Astrocyte of the spinal cord (primary cell): ENCODE results near the gene SIPA1L3.
A peak's percentile ranks its signal among the peaks of the same experiment; 100 is the strongest.

Experiments
- DNase-seq: peaks from one replicate; pipeline ENCODE4 v3.0.0; 2011; ENCODE audit warnings: low read depth, low spot score
- H3K4me3 ChIP-seq: 2 replicates; pipeline ENCODE4 v1.5.1; 2011; ENCODE audit warnings: low read depth, mild to moderate bottlenecking, low read length, moderate library complexity
- CTCF ChIP-seq: IDR thresholded peaks from 2 replicates; pipeline ENCODE4 v1.5.1; 2012; ENCODE audit warnings: low read depth, mild to moderate bottlenecking, low read length, inconsistent platforms
- in situ Hi-C: cut with HindIII; loops from 2 replicates; pipeline ENCODE4 v1.10.0; 2017; ENCODE audit warnings: low sequenced_read_pairs

Gene SIPA1L3

GRCh38 chr19:38209152-38209551 lies 302.1 kb downstream of the SIPA1L3 start:
- TF ChIP-seq CTCF: no peak
- H3K4me3 ChIP-seq: no peak overlapping the region
- in situ Hi-C loops: no loop called here
- no peak for DNase-seq

GRCh38 chr19:38209671-38210457 lies 302.9 kb downstream of the SIPA1L3 start:
- H3K4me3 ChIP-seq: peak overlapping the region; percentile 17
- in situ Hi-C loops: no loop called here
- no peak for TF ChIP-seq CTCF
- DNase-seq: peak; percentile 35

DNA sequence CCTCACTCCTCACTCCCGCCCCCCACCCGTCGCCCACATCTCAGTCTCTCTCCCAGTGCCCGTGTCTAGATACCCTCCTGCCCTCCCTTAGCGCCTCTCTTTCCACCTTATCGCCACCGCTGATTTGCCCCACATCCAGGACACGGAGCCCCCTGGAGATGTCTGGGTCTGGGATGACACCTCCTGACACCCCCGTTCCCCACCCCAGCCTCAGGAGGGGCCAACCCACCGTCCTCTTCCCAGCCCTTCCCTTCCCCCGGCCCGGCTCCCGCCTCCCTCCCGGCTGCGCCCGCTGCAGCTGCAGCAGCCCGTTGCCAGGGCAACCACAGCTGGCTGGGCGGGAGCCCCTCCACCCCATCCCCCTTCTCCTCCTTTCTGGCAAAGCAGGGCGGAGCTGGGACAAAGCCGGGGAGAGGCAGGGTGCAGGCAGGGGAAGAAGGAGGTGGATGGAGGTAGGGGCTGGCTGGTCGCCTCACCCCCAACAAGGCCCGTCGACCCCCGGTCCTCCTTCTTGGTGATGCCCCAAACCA lies 303.5 kb downstream of the SIPA1L3 start:
- H3K4me3 ChIP-seq: no peak overlapping the region
- peak; percentile 37 for DNase-seq
- no peak for TF ChIP-seq CTCF
- in situ Hi-C loops: no loop called here

DNA sequence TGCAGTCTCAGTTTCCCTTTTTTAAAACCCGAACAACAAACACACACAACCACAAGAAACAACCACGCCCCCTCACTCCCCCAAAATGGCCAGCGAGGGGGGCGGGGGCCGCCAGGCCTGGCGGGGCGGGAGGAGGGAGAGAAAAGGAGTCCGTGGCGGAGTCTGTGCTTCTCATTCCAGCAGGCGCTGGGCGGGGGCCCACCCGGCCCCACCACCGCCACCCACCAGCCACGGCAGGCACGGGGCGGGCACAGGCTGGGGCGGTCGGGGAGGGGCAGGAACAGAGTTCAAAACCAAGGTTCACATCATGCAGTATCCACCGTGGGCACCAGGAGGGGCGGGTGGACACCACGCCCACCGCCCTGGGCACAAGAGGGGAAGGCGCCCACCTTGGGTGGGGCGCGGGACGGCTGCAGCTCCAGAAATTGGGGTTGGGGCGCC lies 304.2 kb downstream of the SIPA1L3 start:
- no peak overlapping the region for H3K4me3 ChIP-seq
- in situ Hi-C loops: no loop called here
- TF ChIP-seq CTCF: peak; percentile 4
- DNase-seq: no peak

- no peak overlapping the region for H3K4me3 ChIP-seq
- in situ Hi-C loops: no loop called here
- no peak for DNase-seq
- no peak for TF ChIP-seq CTCF
Observed at GRCh38 chr19:38211766-38212165, 304.8 kb downstream of the SIPA1L3 start.

GRCh38 chr19:38213469-38213868 lies 306.5 kb downstream of the SIPA1L3 start:
- no peak for TF ChIP-seq CTCF
- H3K4me3 ChIP-seq: no peak overlapping the region
- DNase-seq: no peak
- in situ Hi-C loops: no loop called here
